A673 (cell line): ENCODE data around the gene SLC25A46. TPM values are rescaled to one million over a fixed set of nuclear protein-coding genes. Genes with fewer than 3 reads are reported as not detected.

ENCODE experiments used
- BruUV-seq: library from RNA; stranded (reverse); fragments of 400-500 nt; replicated peaks from 2 replicates; lab custom pipeline; 2021; lab: Mats Ljungman, UMichigan
- CTCF ChIA-PET: fragments of 300-600 bp; sonication (Branson Sonifier 250); formaldehyde crosslinking; loops from one replicate; lab custom pipeline; 2022; ENCODE audit warnings: antibody characterized with exemption; lab: Charles Lee
- POLR2A ChIA-PET: fragments of 300-600 bp; sonication (Branson Sonifier 250); formaldehyde crosslinking; loops from one replicate; lab custom pipeline; 2022; ENCODE audit warnings: antibody characterized with exemption; ENCODE audit not compliant: low non-redundant PET; lab: Charles Lee
- DNase-seq: peaks from one replicate; pipeline ENCODE4 v3.0.0-alpha.2; 2015; ENCODE audit warnings: low spot score
- H3K27ac ChIP-seq: fragments of 200-600 bp; sonication (generic); 2 replicates; pipeline ENCODE4 v1.5.1; 2016; ENCODE audit warnings: mixed run types, low read depth, mild to moderate bottlenecking, mixed read lengths, antibody characterized with exemption, low read length; ENCODE audit not compliant: poor library complexity, severe bottlenecking
- H3K27me3 ChIP-seq: fragments of 200-600 bp; sonication (generic); replicated peaks from 2 replicates; pipeline ENCODE4 v1.6.1; 2017; ENCODE audit warnings: mixed run types, low read depth, mild to moderate bottlenecking, mixed read lengths, antibody characterized with exemption, low read length; ENCODE audit not compliant: insufficient read depth, poor library complexity
- H3K36me3 ChIP-seq: fragments of 200-600 bp; sonication (generic); 2 replicates; pipeline ENCODE4 v1.6.1; 2016; ENCODE audit warnings: mixed run types, mild to moderate bottlenecking, mixed read lengths, antibody characterized with exemption, low read length; ENCODE audit not compliant: insufficient read depth, poor library complexity, severe bottlenecking
- H3K4me1 ChIP-seq: fragments of 200-600 bp; sonication (generic); 2 replicates; pipeline ENCODE4 v1.6.1; 2017; ENCODE audit warnings: mixed run types, mild to moderate bottlenecking, mixed read lengths, antibody characterized with exemption, low read length; ENCODE audit not compliant: insufficient read depth, poor library complexity, severe bottlenecking
- H3K4me3 ChIP-seq: fragments of 200-600 bp; sonication (generic); 2 replicates; pipeline ENCODE4 v1.5.1; 2016; ENCODE audit warnings: low read depth, mixed run types, mild to moderate bottlenecking, mixed read lengths, low read length; ENCODE audit not compliant: poor library complexity, severe bottlenecking
- H3K9me3 ChIP-seq: fragments of 200-600 bp; sonication (generic); 2 replicates; pipeline ENCODE4 v1.6.1; 2016; ENCODE audit warnings: mixed run types, low read depth, mild to moderate bottlenecking, mixed read lengths, antibody characterized with exemption, low read length; ENCODE audit not compliant: poor library complexity, severe bottlenecking
- CTCF ChIP-seq: fragments of 300-800, 200-600 bp; sonication (generic); conservative IDR thresholded peaks from 2 replicates; pipeline ENCODE4 v1.5.1; 2017; ENCODE audit warnings: low read depth, mild to moderate bottlenecking, antibody characterized with exemption, low read length, moderate library complexity, mixed read lengths
- EZH2 ChIP-seq: fragments of 200-600 bp; sonication (generic); IDR thresholded peaks from 2 replicates; pipeline ENCODE4 v1.6.1; 2017; ENCODE audit warnings: borderline replicate concordance, low read depth, mild to moderate bottlenecking, mixed read lengths, antibody characterized with exemption, low read length; ENCODE audit not compliant: poor library complexity, severe bottlenecking
- intact Hi-C: fragments of 100-400 bp; cut with micrococcal nuclease; formaldehyde crosslinking; loops from one replicate; pipeline ENCODE4 v1.10.0; 2022; ENCODE audit not compliant: unreplicated experiment
- total RNA-seq: library from RNA; stranded (reverse); gene quantifications from 2 replicates; pipeline ENCODE4 v1.2.3, GENCODE V29; 2021

The SLC25A46 gene
- total RNA-seq, 1 experiment from 2014 or later, result 27.2 TPM

- POLR2A ChIA-PET, result interaction anchor here (0.6 kb wide), 1 partner anchor 1168 kb away, joined by 3 read pairs; no protein-coding TSS in a partner anchor
- Histone ChIP-seq H3K9me3 (no peaks in the 10 kb centered on the region), H3K27ac (no peak overlapping the region), H3K36me3 (no peaks in the 10 kb centered on the region), H3K27me3 (no peaks in the 10 kb centered on the region), H3K4me1 (no peaks in the 10 kb centered on the region), H3K4me3 (no peak overlapping the region)
- BruUV-seq, result no TSS peak
- intact Hi-C loops, result no loop called here
- no peak for TF ChIP-seq EZH2
- TF ChIP-seq CTCF, result no peak
- DNase-seq, result no peak
- CTCF ChIA-PET, result no interaction called here
Measured at GRCh38 chr5:110707260-110707844, 31.5 kb upstream of the SLC25A46 start.

GRCh38 chr5:110716247-110717245, 22.3 kb upstream of the SLC25A46 start:
- BruUV-seq, result no TSS peak
- peak; percentile 24; the same call in 1 of the 2 replicates for TF ChIP-seq CTCF
- TF ChIP-seq EZH2, result no peak
- intact Hi-C loops, result no loop called here
- Histone ChIP-seq H3K27me3 (no peaks in the 10 kb centered on the region), H3K27ac (no peak overlapping the region), H3K4me1 (peaks cover 21% of the 10 kb centered on the region), H3K36me3 (no peaks in the 10 kb centered on the region), H3K9me3 (no peaks in the 10 kb centered on the region), H3K4me3 (no peak overlapping the region)
- ChIA-PET CTCF (no interaction called here), POLR2A (no interaction called here)
- DNase-seq, result no peak

- Histone ChIP-seq H3K9me3 (no peaks in the 10 kb centered on the region), H3K4me3 (no peak overlapping the region), H3K27ac (no peak overlapping the region), H3K27me3 (no peaks in the 10 kb centered on the region), H3K36me3 (no peaks in the 10 kb centered on the region), H3K4me1 (peaks cover 21% of the 10 kb centered on the region)
- ChIA-PET CTCF (no interaction called here), POLR2A (no interaction called here)
- no TSS peak for BruUV-seq
- DNase-seq, result peak; percentile 25
- intact Hi-C loops, result no loop called here
- no peak for TF ChIP-seq EZH2
- no peak for TF ChIP-seq CTCF
Measured at GRCh38 chr5:110718311-110718710, 20.5 kb upstream of the SLC25A46 start.
